ENCODE data around the gene CDK14.
A peak's percentile ranks its signal among the peaks of the same experiment; 100 is the strongest.

The CDK14 gene

GRCh38 chr7:90968871-90969270 lies 372.8 kb downstream of the CDK14 start:
- DNase-seq = no peak

- no peak for DNase-seq
Measured at GRCh38 chr7:90972906-90973550, 376.9 kb downstream of the CDK14 start.

GRCh38 chr7:90977056-90977455 lies 380.9 kb downstream of the CDK14 start:
- DNase-seq = no peak

GRCh38 chr7:90980545-90980944 lies 384.4 kb downstream of the CDK14 start:
- DNase-seq = no peak

GRCh38 chr7:90982228-90982627 lies 386.1 kb downstream of the CDK14 start:
- DNase-seq = no peak

- DNase-seq = no peak
Measured at GRCh38 chr7:90984692-90985091, 388.6 kb downstream of the CDK14 start.

- DNase-seq = peak; percentile 14
Measured at GRCh38 chr7:90988516-90988915, 392.4 kb downstream of the CDK14 start.

- no peak for DNase-seq
Measured at GRCh38 chr7:90988996-90989765, 393.1 kb downstream of the CDK14 start.

- DNase-seq = no peak
Measured at GRCh38 chr7:90994121-90994520, 398.0 kb downstream of the CDK14 start.

GRCh38 chr7:90994601-90995000 lies 398.5 kb downstream of the CDK14 start:
- no peak for DNase-seq

GRCh38 chr7:90995996-90996395 lies 399.9 kb downstream of the CDK14 start:
- no peak for DNase-seq

- DNase-seq = no peak
Measured at GRCh38 chr7:90999989-91000979, 404.2 kb downstream of the CDK14 start.

GRCh38 chr7:91005024-91005423 lies 408.9 kb downstream of the CDK14 start:
- no peak for DNase-seq

- DNase-seq = no peak
Measured at GRCh38 chr7:91005841-91006240, 409.7 kb downstream of the CDK14 start.

- DNase-seq = no peak
Measured at GRCh38 chr7:91007371-91007770, 411.2 kb downstream of the CDK14 start.

GRCh38 chr7:91013078-91013477 lies 417.0 kb downstream of the CDK14 start:
- no peak for DNase-seq

GRCh38 chr7:91019686-91020385 lies 423.7 kb downstream of the CDK14 start:
- no peak for DNase-seq

GRCh38 chr7:91020636-91021385 lies 424.7 kb downstream of the CDK14 start:
- no peak for DNase-seq

GRCh38 chr7:91021956-91022355 lies 425.8 kb downstream of the CDK14 start:
- no peak for DNase-seq

GRCh38 chr7:91025906-91026390 lies 429.8 kb downstream of the CDK14 start:
- DNase-seq = no peak

- DNase-seq = no peak
Measured at GRCh38 chr7:91029688-91030087, 433.6 kb downstream of the CDK14 start.

All from NCI-H1417 treated with DMSO at 0.1 percent for 48 hours (cell line).